ENCODE results near the gene WNT5A.
A peak's percentile ranks its signal among the peaks of the same experiment; 100 is the strongest.

Gene WNT5A

GRCh38 chr3:55505776-55506175, 18.7 kb upstream of the WNT5A start:
- no peak for DNase-seq (ENCODE audit: low read depth)

- peak; percentile 59 for DNase-seq (ENCODE audit: low read depth)
Observed at GRCh38 chr3:55505102-55505501, 18.0 kb upstream of the WNT5A start.

- DNase-seq (ENCODE audit: low read depth), result no peak
Observed at GRCh38 chr3:55501905-55502304, 14.8 kb upstream of the WNT5A start.

GRCh38 chr3:55500555-55501330, 13.6 kb upstream of the WNT5A start:
- DNase-seq (ENCODE audit: low read depth), result peak; percentile 76

DNA sequence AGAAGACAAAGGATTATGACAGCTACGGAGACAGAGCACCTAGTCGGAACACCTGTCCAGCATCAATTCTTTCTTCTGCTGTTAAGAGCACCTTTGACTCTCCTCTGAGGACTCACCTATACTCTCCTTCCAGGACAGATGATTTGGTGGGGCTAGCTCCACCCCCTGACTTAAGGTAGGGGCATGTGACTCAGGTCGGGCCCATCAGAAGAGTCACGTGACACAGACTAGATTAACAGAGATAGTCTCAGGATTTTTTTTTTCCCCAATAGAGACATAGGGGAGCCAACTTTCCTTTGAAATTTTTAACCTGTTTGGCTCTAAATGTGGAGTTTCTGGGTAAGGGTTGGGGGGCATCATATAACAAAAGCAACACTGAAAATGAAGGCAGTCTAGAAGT, 11.4 kb upstream of the WNT5A start:
- no peak for DNase-seq (ENCODE audit: low read depth)

DNA sequence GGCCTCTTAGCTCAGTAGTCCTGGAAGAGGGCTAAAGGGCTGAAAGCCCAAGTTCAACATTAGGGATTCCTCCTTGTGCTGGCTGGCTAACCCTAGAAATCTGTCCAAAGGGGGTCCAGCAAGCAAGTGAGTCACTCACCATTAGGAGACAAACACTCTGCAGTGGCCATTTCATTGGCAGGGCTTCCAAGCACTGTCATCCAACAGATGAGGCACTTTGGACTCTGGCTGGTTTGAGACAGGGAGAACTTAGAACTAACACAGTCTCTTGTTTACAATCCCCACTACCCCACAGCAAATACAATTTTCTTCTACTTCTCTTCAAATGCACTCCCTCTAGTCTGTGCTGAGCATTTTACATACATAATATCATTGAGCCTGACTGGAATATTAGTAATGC, 10.1 kb upstream of the WNT5A start:
- no peak for DNase-seq (ENCODE audit: low read depth)

- no peak for DNase-seq (ENCODE audit: low read depth)
Observed at GRCh38 chr3:55494976-55495375, 7.9 kb upstream of the WNT5A start.

DNA sequence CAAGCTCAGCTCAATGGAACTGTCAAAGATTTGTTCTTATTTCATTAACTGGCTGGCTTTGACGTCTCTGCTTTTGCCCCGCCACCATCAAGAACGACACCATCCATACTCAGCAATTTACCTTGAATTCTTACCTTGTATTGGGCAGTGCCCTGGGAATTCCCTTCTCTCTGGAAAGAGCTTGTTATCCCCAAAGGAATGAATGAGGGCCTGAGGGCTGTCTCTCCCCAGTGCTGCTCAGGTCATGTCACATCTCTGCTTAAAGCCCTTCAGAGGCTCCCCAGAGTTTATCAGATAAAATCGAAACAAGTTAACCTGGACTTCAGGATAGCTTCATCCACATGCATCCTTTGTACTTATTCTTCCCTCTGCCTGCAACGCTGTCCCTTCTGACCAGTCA, 5.9 kb upstream of the WNT5A start:
- DNase-seq (ENCODE audit: low read depth), result no peak

DNA sequence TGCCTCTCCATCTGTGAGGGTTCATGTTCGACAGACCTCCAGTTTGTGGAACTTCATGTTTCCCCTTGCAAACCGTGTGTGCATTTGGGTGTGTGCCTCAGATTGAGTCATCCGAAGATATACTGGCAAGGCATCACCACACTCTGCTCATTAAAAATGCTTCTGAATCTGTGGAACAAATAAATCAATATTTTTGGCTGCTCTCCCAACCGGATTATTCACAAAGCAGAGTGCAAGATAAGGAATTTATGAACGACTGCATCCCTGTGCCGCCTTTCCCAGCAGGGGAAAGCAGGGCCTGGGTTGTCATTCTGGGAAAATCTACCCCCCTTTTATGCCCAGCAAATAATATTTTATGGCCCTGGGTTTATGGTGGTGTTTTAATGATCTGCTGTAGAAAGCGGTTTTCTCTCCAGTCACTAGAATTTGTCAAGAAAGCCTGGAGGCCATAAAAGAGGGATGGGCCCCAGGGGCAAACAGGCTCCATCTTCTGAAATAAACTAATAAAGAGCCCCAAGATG, 4.2 kb upstream of the WNT5A start:
- DNase-seq (ENCODE audit: low read depth), result peak; percentile 89

GRCh38 chr3:55490276-55490913, 3.3 kb upstream of the WNT5A start:
- no peak for DNase-seq (ENCODE audit: low read depth)

GRCh38 chr3:55489798-55490132, 2.7 kb upstream of the WNT5A start:
- DNase-seq (ENCODE audit: low read depth), result no peak

- DNase-seq (ENCODE audit: low read depth), result peak; percentile 94
Observed at GRCh38 chr3:55488398-55489055, 1.4 kb upstream of the WNT5A start.

DNA sequence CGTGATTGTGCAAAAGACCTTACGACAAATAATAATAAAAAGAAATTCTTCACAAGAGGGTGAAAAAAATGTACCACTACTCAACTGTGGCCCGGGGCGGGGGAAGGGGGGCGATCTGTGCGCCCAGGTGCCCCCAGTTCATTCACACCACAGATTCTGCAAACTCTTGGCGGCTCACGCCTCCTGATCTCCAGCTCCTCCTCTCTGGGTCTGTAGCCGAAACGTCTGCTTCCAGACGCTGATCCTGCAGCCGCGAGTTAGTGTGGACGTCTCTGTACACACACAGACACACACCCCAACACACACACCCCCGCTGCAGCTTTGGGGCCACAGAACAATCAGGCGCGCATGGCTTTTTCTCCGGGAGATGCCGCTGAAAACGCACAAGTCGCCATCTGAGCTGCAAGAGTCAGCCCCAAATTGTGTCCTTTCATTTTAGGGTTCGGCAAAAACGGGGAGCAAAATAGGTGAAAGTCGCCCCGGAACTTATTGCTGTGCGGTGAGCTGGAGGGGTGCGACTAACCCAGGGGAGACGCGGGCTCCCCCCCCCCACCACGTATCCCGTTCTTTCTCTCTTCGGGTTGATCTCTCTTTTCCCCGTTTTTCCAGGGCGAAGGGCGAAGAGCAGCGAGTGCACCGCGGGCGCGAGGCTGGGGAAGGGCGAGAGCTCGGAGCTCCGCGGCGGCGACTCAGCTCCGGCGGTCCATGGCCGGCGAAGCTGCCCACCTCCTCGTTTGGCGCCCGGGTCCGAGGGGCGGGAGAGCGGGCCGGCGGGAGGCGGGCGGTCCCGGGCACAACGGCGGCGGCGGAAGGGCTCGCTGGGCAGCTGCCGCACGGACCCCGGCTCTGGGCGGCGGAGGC, 505 bp upstream of the WNT5A start:
- DNase-seq (ENCODE audit: low read depth), result peak; percentile 86

DNA sequence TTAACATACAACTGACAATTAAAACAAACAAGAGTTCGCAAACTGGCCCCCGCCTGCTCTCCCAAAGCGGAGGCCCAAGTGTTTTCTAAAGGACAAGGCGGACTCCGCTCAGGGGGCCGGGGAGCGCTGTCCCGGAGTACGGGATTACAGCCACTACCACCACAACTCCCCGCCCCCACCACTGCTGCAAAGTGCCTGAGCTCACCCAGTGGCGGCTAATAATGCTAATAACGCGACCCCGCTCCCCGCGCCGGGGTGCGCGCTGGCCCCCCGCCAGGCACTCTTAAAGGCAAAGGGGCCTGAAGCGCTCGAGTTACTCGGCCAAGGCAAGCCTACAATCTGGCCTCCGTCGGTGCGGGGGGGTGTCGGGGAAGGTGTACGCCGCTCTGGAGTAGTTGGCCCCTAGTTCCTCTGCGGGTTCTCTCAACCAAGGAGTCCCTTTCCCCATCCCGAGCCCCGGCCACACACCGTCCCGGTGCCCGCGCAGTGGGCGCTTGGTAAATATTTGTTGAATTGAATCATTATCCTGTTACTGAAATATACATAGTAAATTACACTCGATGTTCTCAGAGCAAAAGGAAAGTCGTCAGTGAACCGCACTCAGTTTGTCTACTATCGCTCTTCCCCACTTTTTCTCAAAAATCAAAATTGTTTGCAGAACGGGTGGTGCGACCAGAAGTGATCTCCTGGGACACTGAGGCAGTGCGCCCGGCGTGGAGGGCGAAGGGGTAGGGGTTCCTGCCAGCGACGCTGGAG, 827 bp downstream of the WNT5A start:
- peak; percentile 90 for DNase-seq (ENCODE audit: low read depth)

DNA sequence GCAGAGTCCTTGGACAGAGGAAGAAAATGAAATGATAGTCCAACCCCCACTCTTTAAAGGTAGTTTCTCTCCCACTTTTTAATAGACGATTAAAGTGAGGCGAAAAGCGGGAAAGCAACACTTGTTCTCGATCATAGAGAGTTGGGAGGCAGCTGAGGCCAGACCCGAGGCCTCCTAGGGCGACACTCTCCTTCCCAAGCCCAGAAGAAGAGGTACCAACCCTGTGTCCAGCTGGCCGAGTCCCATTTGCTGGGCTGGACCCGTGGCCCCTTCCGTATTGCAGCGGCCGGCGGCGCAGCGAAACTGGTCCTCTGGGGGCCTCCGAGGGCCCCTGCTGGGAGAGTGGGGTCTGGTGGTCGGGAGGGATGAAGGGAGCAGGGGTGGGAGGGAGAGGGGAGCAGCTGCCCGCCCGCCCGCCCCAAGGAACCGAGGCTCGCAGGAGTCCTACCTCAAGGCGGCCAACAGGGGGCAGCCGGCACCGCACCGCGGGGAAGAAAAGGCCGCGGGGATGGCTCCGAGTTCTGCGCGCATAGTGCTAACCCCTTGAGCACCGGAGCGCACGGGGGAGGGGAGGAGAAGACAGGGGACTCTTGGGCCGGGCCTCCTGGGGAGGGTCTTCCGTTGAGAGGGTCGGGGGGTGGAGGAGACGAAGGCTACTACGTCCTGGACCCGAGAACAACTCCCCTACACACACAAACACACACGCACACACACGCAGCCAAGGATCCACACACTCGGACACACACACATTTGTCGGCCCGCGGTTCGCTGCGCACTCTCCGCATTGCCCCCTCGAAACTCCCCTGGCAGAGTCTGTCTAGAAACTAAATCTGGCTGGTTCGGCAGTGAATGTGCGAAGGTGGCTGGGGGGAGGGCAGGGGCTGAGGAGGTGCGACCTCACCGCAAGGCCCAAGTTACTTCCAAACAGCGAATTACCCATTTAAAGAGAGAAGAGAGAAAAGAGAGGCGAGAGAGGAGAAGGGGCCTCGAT, 2.0 kb downstream of the WNT5A start:
- DNase-seq (ENCODE audit: low read depth), result peak; percentile 89

DNA sequence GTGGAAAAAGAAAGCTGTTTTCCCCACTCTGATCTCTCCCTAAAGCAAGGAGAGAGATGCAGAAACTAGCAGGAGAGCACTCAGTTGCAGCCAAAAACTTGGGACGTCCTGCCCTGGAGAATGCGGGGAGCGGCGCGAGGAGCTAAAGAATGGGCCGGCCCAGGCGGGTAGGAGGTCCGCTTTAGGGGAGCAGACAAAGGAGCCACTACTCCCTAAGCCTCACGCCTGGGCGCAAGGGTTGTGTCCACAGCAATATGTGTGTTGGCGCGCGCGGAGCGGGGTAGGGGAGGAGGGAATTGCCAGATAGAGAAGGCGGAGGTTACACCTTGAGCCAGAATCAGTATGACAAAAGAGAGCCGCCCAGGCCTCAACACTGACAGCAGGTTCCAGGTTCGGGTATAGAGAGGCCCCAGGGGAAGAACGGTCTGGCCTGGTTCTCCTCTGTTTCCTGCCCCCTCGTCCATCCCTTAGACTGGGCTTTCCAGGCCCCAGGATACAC, 2.9 kb downstream of the WNT5A start:
- DNase-seq (ENCODE audit: low read depth), result no peak

DNA sequence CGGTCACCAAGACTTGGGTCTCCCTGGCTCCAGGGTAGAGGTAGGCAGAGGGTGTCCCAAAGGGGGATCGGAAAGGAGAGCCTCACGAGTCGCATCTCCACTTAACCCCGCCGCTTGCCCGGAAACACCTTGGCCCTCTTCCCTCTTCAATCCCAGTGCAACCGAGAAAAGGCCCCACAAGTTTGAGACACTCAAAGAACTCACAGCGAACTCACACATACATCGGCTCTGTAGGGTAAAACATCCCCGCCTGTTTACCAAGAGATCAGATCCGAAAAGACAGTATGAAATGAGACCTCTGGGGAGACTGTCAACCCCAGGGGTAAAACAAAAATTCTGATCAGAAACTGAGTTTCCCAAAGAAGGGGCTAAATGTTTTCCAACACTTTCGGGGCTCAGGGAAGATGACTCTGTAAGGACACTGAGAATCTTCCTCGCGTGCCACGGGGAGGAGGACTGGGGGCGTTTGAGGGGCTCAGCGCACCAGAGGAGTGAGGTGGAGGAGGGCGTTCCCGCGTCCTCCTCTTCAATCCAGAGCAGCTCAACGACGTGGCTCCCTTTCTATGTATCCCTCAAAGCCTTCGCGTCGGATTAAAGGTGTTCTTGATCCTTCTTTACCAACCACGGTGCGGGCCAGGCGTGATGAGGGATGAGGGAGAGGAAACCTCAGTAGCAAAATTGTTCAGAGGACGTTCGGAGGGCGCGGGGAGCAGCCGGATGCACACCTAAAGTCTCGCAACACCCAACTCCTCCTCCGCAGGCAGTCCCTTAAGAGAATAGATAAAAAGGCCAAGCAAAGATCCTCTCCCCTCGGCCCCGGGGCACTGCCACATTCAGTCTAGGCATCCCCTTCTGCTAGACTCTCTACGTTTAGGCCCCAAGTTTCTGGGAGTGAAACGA, 3.7 kb downstream of the WNT5A start:
- DNase-seq (ENCODE audit: low read depth), result no peak

DNA sequence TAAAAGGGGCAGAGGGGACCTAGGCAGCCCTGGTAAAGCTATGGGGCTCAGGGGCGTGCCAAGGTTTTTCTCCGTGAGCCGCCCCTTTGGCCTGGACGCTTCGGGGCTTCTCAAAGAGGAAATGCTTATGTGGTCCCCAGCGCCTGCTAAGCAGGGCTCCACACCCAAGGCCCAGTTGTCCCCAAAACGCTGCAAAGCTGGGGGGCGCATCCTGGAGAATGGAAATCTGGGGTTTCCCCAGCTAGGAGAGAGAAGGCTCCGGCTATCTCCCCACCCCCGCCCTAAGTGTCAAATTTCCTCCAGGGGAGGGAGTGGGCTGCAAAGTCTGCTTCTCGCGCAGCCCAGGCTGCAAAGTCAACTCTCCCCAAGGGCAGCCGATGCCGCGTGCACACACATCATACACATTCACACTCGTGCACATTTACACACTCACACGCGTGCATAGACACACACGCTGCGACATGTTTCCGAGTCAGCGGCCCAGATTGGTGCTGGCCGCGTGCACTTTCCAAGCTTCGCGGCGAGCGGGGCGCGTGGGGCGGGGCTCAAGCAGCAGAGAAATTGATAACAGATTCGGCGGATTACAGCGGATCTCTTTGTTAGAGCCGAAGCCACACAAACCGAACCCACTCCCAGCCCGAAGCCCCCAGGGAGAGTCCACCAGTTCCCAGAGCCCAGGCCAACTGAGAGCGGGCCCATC, 4.5 kb downstream of the WNT5A start:
- DNase-seq (ENCODE audit: low read depth), result peak; percentile 77

All from iris pigment epithelial cell (primary cell).